MM.1S (cell line): Measurements from ENCODE around the gene SEPTIN10.

Experiments
- DNase-seq: peaks from one replicate; pipeline ENCODE4 v3.0.0-alpha.2; 2015
- H2AFZ ChIP-seq: fragments of 300-600 bp; sonication (generic); 2 replicates; pipeline ENCODE4 v1.6.0; 2016; ENCODE audit warnings: antibody characterized with exemption, low read length
- H3F3A ChIP-seq: fragments of 300-600 bp; sonication (generic); 2 replicates; pipeline ENCODE4 v1.6.1; 2016; ENCODE audit warnings: mild to moderate bottlenecking, antibody characterized with exemption, low read length, moderate library complexity, mixed read lengths; ENCODE audit not compliant: insufficient read depth
- H3K27ac ChIP-seq: fragments of 300-600 bp; sonication (generic); 2 replicates; pipeline ENCODE4 v1.5.1; 2016; ENCODE audit warnings: mild to moderate bottlenecking, low read length
- H3K27me3 ChIP-seq: fragments of 300-600 bp; sonication (generic); replicated peaks from 2 replicates; pipeline ENCODE4 v1.6.0; 2016; ENCODE audit warnings: low read length; ENCODE audit not compliant: insufficient read depth
- H3K36me3 ChIP-seq: fragments of 300-600 bp; sonication (generic); replicated peaks from 2 replicates; pipeline ENCODE4 v1.6.1; 2016; ENCODE audit warnings: mild to moderate bottlenecking, low read length, mixed read lengths; ENCODE audit not compliant: insufficient read depth
- H3K4me1 ChIP-seq: fragments of 300-600 bp; sonication (generic); 2 replicates; pipeline ENCODE4 v1.6.1; 2016; ENCODE audit warnings: low read length, mixed read lengths
- H3K4me2 ChIP-seq: fragments of 300-600 bp; sonication (generic); 2 replicates; pipeline ENCODE4 v1.6.0; 2016; ENCODE audit warnings: low read depth, low read length
- H3K4me3 ChIP-seq: fragments of 300-600 bp; sonication (generic); 2 replicates; pipeline ENCODE4 v1.5.1; 2016; ENCODE audit warnings: low read length, mixed read lengths
- H3K79me2 ChIP-seq: fragments of 300-600 bp; sonication (generic); 2 replicates; pipeline ENCODE4 v1.6.1; 2016; ENCODE audit warnings: mixed run types, low read length, mixed read lengths
- H3K9ac ChIP-seq: fragments of 300-600 bp; sonication (generic); 2 replicates; pipeline ENCODE4 v1.6.1; 2016; ENCODE audit warnings: low read length, mixed read lengths
- H3K9me2 ChIP-seq: fragments of 300-600 bp; sonication (generic); replicated peaks from 2 replicates; pipeline ENCODE4 v1.6.1; 2016; ENCODE audit warnings: mild to moderate bottlenecking, low read length, mixed read lengths; ENCODE audit not compliant: insufficient read depth
- H3K9me3 ChIP-seq: fragments of 300-600 bp; sonication (generic); replicated peaks from 2 replicates; pipeline ENCODE4 v1.6.1; 2016; ENCODE audit warnings: mild to moderate bottlenecking, low read length, mixed read lengths; ENCODE audit not compliant: insufficient read depth
- H4K20me1 ChIP-seq: fragments of 300-600 bp; sonication (generic); 2 replicates; pipeline ENCODE4 v1.6.1; 2016; ENCODE audit warnings: mild to moderate bottlenecking, low read length, moderate library complexity, mixed read lengths; ENCODE audit not compliant: insufficient read depth
- EZH2 ChIP-seq: fragments of 300-600 bp; sonication (generic); optimal IDR thresholded peaks from 2 replicates; pipeline ENCODE3; 2017; ENCODE audit warnings: low read depth, mild to moderate bottlenecking, antibody characterized with exemption, low read length, mixed read lengths
- EZH2phosphoT487 ChIP-seq: fragments of 300-600 bp; sonication (generic); IDR thresholded peaks from 2 replicates; pipeline ENCODE4 v1.6.1; 2018; ENCODE audit warnings: antibody characterized with exemption, low read length
- TF ChIP-seq, protein P1 (sequence below): fragments of 300-600 bp; sonication (generic); IDR thresholded peaks from 2 replicates; pipeline ENCODE4 v1.5.1; 2016; ENCODE audit warnings: antibody characterized with exemption, low read length, mixed read lengths

SEPTIN10 gene

DNA sequence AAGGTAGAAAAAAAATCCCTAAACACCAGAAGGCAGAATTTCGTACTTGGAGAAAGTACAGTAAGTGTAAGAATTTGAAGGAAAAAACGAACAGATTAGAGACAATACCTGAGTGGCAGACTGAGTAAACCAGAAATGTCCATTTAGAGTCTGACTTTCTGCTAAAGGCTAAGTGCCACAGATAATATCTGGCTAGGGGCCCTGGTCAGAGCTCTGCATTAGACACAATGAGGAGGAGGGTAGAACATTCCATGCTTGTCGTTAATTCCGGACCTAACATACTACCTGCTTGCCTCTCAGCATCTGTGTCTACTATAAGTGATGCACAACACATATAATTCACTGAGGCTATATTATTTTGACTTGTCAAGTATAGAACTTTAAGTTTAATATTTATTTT, 18.1 kb downstream of the SEPTIN10 start:
- Histone ChIP-seq H3K4me2 (no peak overlapping the region), H3K4me3 (no peak overlapping the region), H3K9ac (no peak overlapping the region), H3K4me1 (peaks cover 38% of the 10 kb centered on the region), H3K9me3 (no peaks in the 10 kb centered on the region), H3K79me2 (peaks cover 90% of the 10 kb centered on the region), H4K20me1 (no peaks in the 10 kb centered on the region), H3K27me3 (no peaks in the 10 kb centered on the region), H3K9me2 (no peaks in the 10 kb centered on the region), H2AFZ (no peak overlapping the region), H3K27ac (no peak overlapping the region), H3K36me3 (no peaks in the 10 kb centered on the region), H3F3A (peaks cover 14% of the 10 kb centered on the region)
- TF ChIP-seq EZH2phosphoT487 (no peak), EZH2 (no peak)
- TF ChIP-seq, protein P1, sequence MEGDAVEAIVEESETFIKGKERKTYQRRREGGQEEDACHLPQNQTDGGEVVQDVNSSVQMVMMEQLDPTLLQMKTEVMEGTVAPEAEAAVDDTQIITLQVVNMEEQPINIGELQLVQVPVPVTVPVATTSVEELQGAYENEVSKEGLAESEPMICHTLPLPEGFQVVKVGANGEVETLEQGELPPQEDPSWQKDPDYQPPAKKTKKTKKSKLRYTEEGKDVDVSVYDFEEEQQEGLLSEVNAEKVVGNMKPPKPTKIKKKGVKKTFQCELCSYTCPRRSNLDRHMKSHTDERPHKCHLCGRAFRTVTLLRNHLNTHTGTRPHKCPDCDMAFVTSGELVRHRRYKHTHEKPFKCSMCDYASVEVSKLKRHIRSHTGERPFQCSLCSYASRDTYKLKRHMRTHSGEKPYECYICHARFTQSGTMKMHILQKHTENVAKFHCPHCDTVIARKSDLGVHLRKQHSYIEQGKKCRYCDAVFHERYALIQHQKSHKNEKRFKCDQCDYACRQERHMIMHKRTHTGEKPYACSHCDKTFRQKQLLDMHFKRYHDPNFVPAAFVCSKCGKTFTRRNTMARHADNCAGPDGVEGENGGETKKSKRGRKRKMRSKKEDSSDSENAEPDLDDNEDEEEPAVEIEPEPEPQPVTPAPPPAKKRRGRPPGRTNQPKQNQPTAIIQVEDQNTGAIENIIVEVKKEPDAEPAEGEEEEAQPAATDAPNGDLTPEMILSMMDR, result no peak
- no peak for DNase-seq

DNA sequence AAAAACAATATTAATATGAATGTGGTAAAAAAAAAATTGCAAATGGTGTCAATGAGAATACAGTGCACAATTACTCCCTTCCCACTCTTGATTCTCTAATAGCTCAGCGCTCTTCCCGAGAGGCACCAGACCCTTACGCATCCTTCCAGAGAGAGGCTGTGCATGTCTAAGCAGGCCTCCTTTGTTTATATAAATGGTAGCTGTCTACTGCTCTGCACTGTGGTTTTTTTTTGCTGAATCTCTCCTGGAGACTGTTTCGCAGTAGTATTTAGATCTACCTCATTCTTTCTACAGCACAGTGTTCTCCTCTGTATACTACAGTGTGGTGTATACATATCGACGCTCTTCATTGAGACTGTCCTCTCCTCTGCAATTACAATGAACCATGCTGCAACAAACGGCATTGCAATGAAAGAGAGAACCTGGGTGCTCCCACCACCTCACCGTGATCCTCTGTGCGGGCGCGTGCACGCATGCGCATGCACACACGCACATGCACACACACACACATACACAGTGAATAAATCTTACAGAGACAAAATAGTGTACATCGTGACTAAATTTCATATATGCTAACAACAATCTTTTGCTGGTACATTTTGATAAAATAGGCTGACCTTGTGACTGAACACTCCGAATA, 19.4 kb downstream of the SEPTIN10 start:
- peak overlapping the region; percentile 88; the same call in 1 of the 2 replicates for H3K27ac ChIP-seq
- peaks cover 38% of the 10 kb centered on the region for H3K4me1 ChIP-seq
- H3F3A ChIP-seq, result peaks cover 14% of the 10 kb centered on the region
- H3K79me2 ChIP-seq, result peaks cover 85% of the 10 kb centered on the region
- no peaks in the 10 kb centered on the region for H3K36me3 ChIP-seq
- H3K9ac ChIP-seq, result no peak overlapping the region
- no peak overlapping the region for H2AFZ ChIP-seq
- no peaks in the 10 kb centered on the region for H3K27me3 ChIP-seq
- no peak for DNase-seq
- H4K20me1 ChIP-seq, result no peaks in the 10 kb centered on the region
- TF ChIP-seq, protein P1, result no peak
- TF ChIP-seq EZH2, result no peak
- no peak for TF ChIP-seq EZH2phosphoT487
- no peak overlapping the region for H3K4me3 ChIP-seq
- no peak overlapping the region for H3K4me2 ChIP-seq
- no peaks in the 10 kb centered on the region for H3K9me3 ChIP-seq
- H3K9me2 ChIP-seq, result no peaks in the 10 kb centered on the region

DNA sequence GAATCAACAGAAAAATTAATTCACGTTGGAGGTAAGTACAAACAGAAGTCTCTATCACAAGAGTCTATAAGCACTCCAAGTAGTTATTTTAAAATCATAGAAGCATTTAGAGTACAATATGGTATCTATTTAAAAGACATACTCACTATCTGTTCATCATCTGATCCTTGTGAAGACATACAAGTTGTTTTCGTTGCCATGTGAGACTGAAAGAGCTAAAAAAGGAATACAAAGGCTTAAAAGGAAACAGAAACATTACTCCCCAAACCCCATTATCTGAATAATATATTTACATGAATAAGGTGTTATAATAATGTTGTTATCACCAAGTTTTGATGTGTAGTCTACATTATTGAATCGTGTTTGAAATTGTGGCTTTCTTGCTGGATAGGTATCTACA, 20.9 kb downstream of the SEPTIN10 start:
- Histone ChIP-seq H4K20me1 (no peaks in the 10 kb centered on the region), H3K4me1 (peaks cover 38% of the 10 kb centered on the region), H3K9ac (peak overlapping the region; percentile 51; the same call in 1 of the 2 replicates), H3K79me2 (peaks cover 78% of the 10 kb centered on the region), H3K36me3 (no peaks in the 10 kb centered on the region), H3F3A (peaks cover 14% of the 10 kb centered on the region), H3K27ac (peak overlapping the region; percentile 88), H2AFZ (0 out of 2 replicates have a peak overlapping the region, but pooled peaks have one; percentile 29), H3K9me2 (no peaks in the 10 kb centered on the region), H3K9me3 (no peaks in the 10 kb centered on the region), H3K4me3 (peak overlapping the region; percentile 41), H3K27me3 (no peaks in the 10 kb centered on the region), H3K4me2 (peak overlapping the region; percentile 83)
- peak; percentile 52 for DNase-seq
- TF ChIP-seq, protein P1, result no peak
- TF ChIP-seq EZH2phosphoT487 (no peak), EZH2 (no peak)
